Karpas-422 (cell line): ENCODE results near the gene OPCML. TPM values are rescaled to one million over a fixed set of nuclear protein-coding genes. Genes with fewer than 3 reads are reported as not detected.

Experiments used
- DNase-seq: peaks from one replicate; pipeline ENCODE4 v3.0.0-alpha.2; 2015
- H2AFZ ChIP-seq: fragments of 200-600 bp; sonication (generic); 2 replicates; pipeline ENCODE4 v1.6.1; 2014; ENCODE audit warnings: antibody characterized with exemption, low read length, mixed read lengths
- H3K27ac ChIP-seq: fragments of 200-600 bp; sonication (generic); 2 replicates; pipeline ENCODE4 v1.5.1; 2014; ENCODE audit warnings: mild to moderate bottlenecking, low read length, moderate library complexity
- H3K27me3 ChIP-seq: fragments of 200-600 bp; sonication (generic); 2 replicates; pipeline ENCODE4 v1.6.1; 2014; ENCODE audit warnings: low read length, mixed read lengths
- H3K36me3 ChIP-seq: fragments of 200-600 bp; sonication (generic); 2 replicates; pipeline ENCODE4 v1.6.1; 2014; ENCODE audit warnings: low read length, mixed read lengths; ENCODE audit not compliant: insufficient read depth
- H3K4me1 ChIP-seq: fragments of 200-600 bp; sonication (generic); 2 replicates; pipeline ENCODE4 v1.6.1; 2014; ENCODE audit warnings: mild to moderate bottlenecking, low read length, mixed read lengths
- H3K4me2 ChIP-seq: fragments of 200-600 bp; sonication (generic); 2 replicates; pipeline ENCODE4 v1.6.1; 2014; ENCODE audit warnings: low read length, low read depth, mild to moderate bottlenecking; ENCODE audit not compliant: poor library complexity, severe bottlenecking
- H3K4me3 ChIP-seq: fragments of 200-600 bp; sonication (generic); 2 replicates; pipeline ENCODE4 v1.5.1; 2014; ENCODE audit warnings: mild to moderate bottlenecking, antibody characterized with exemption, low read length, mixed read lengths
- H3K79me2 ChIP-seq: fragments of 200-600 bp; sonication (generic); 2 replicates; pipeline ENCODE4 v1.6.1; 2014; ENCODE audit warnings: mild to moderate bottlenecking, low read length, mixed read lengths
- H3K9ac ChIP-seq: fragments of 200-600 bp; sonication (generic); 2 replicates; pipeline ENCODE4 v1.6.0; 2014; ENCODE audit warnings: low read length
- H3K9me2 ChIP-seq: fragments of 200-600 bp; sonication (generic), shearing (Covaris generic); replicated peaks from 2 replicates; pipeline ENCODE4 v1.6.0; 2014; ENCODE audit warnings: mild to moderate bottlenecking, low read length, moderate library complexity; ENCODE audit not compliant: insufficient read depth
- H3K9me3 ChIP-seq: fragments of 300-700, 200-600 bp; sonication (generic); 2 replicates; pipeline ENCODE4 v1.6.1; 2014; ENCODE audit warnings: low read length, mixed read lengths
- H4K20me1 ChIP-seq: fragments of 200-600 bp; sonication (generic); 2 replicates; pipeline ENCODE4 v1.6.1; 2014; ENCODE audit warnings: mild to moderate bottlenecking, antibody characterized with exemption, low read length, low read depth; ENCODE audit not compliant: insufficient read depth
- total RNA-seq: library from RNA; depleted of rRNA; stranded (reverse); fragments of >200 nt; shearing (Covaris generic); gene quantifications from 2 replicates; pipeline ENCODE4 v1.2.3, GENCODE V29; 2014; ENCODE audit warnings: low replicate concordance; rRNA removed

OPCML gene
- total RNA-seq: not detected in 2 replicates

GRCh38 chr11:133531971-133532651 lies at the start of gene OPCML:
OPCML (minus strand) TSS chr11:133532501.
- Histone ChIP-seq H3K9ac (no peak within 1 kb of the TSS), H2AFZ (no peak within 1 kb of the TSS), H3K4me3 (no peak within 1 kb of the TSS), H3K27ac (no peak within 1 kb of the TSS), H3K27me3 (no peaks in the 10 kb centered on the region), H4K20me1 (no peaks in the 10 kb centered on the region), H3K9me3 (no peaks in the 10 kb centered on the region), H3K4me1 (no peaks in the 10 kb centered on the region), H3K79me2 (no peaks in the 10 kb centered on the region), H3K9me2 (no peaks in the 10 kb centered on the region), H3K36me3 (no peaks in the 10 kb centered on the region), H3K4me2 (no peak within 1 kb of the TSS)
- no peak for DNase-seq

GRCh38 chr11:133581091-133581490 lies 48.8 kb upstream of the OPCML start:
- Histone ChIP-seq H3K36me3 (no peaks in the 10 kb centered on the region), H3K4me3 (no peak overlapping the region), H3K9me3 (no peaks in the 10 kb centered on the region), H4K20me1 (no peaks in the 10 kb centered on the region), H3K9ac (no peak overlapping the region), H3K27ac (no peak overlapping the region), H3K27me3 (no peaks in the 10 kb centered on the region), H3K9me2 (no peaks in the 10 kb centered on the region), H2AFZ (no peak overlapping the region), H3K4me2 (no peak overlapping the region), H3K4me1 (no peaks in the 10 kb centered on the region), H3K79me2 (no peaks in the 10 kb centered on the region)
- no peak for DNase-seq

GRCh38 chr11:133579165-133580031 lies 47.1 kb upstream of the OPCML start:
- no peak for DNase-seq
- Histone ChIP-seq H3K27ac (no peak overlapping the region), H3K27me3 (no peaks in the 10 kb centered on the region), H3K36me3 (no peaks in the 10 kb centered on the region), H3K4me3 (no peak overlapping the region), H3K79me2 (no peaks in the 10 kb centered on the region), H3K4me1 (no peaks in the 10 kb centered on the region), H3K9ac (no peak overlapping the region), H4K20me1 (no peaks in the 10 kb centered on the region), H2AFZ (no peak overlapping the region), H3K4me2 (no peak overlapping the region), H3K9me2 (no peaks in the 10 kb centered on the region), H3K9me3 (no peaks in the 10 kb centered on the region)

GRCh38 chr11:133577403-133577802 lies 45.1 kb upstream of the OPCML start:
- H3K27me3 ChIP-seq: no peaks in the 10 kb centered on the region

GRCh38 chr11:133576351-133576750 lies 44.0 kb upstream of the OPCML start:
- Histone ChIP-seq H3K4me1 (no peaks in the 10 kb centered on the region), H3K36me3 (no peaks in the 10 kb centered on the region), H2AFZ (no peak overlapping the region), H4K20me1 (no peaks in the 10 kb centered on the region), H3K9ac (no peak overlapping the region), H3K4me2 (no peak overlapping the region), H3K79me2 (no peaks in the 10 kb centered on the region), H3K27me3 (no peaks in the 10 kb centered on the region), H3K27ac (no peak overlapping the region), H3K9me2 (no peaks in the 10 kb centered on the region), H3K9me3 (no peaks in the 10 kb centered on the region), H3K4me3 (no peak overlapping the region)
- DNase-seq: no peak

More at GRCh38 chr11:133577403-133577802, 45.1 kb upstream of the OPCML start:
- no peak overlapping the region for H3K27ac ChIP-seq
- no peaks in the 10 kb centered on the region for H3K4me1 ChIP-seq
- H3K36me3 ChIP-seq: no peaks in the 10 kb centered on the region
- no peak overlapping the region for H3K9ac ChIP-seq
- H3K9me2 ChIP-seq: no peaks in the 10 kb centered on the region
- no peaks in the 10 kb centered on the region for H4K20me1 ChIP-seq
- no peaks in the 10 kb centered on the region for H3K79me2 ChIP-seq
- no peak overlapping the region for H3K4me3 ChIP-seq
- H3K4me2 ChIP-seq: no peak overlapping the region
- DNase-seq: no peak
- H3K9me3 ChIP-seq: no peaks in the 10 kb centered on the region
- no peak overlapping the region for H2AFZ ChIP-seq

GRCh38 chr11:133573081-133573480 lies 40.8 kb upstream of the OPCML start:
- H3K27ac ChIP-seq: no peak overlapping the region
- no peak for DNase-seq
- no peaks in the 10 kb centered on the region for H3K27me3 ChIP-seq
- H3K9ac ChIP-seq: no peak overlapping the region
- no peak overlapping the region for H2AFZ ChIP-seq
- H3K4me1 ChIP-seq: no peaks in the 10 kb centered on the region
- H3K9me3 ChIP-seq: no peaks in the 10 kb centered on the region
- no peak overlapping the region for H3K4me3 ChIP-seq
- no peaks in the 10 kb centered on the region for H3K9me2 ChIP-seq
- no peaks in the 10 kb centered on the region for H4K20me1 ChIP-seq
- H3K4me2 ChIP-seq: no peak overlapping the region
- H3K79me2 ChIP-seq: no peaks in the 10 kb centered on the region
- H3K36me3 ChIP-seq: no peaks in the 10 kb centered on the region

- Histone ChIP-seq H3K36me3 (no peaks in the 10 kb centered on the region), H3K4me2 (no peak overlapping the region), H3K79me2 (no peaks in the 10 kb centered on the region), H4K20me1 (no peaks in the 10 kb centered on the region), H3K27ac (no peak overlapping the region), H3K4me1 (no peaks in the 10 kb centered on the region), H3K4me3 (no peak overlapping the region), H3K9me2 (no peaks in the 10 kb centered on the region), H3K9me3 (no peaks in the 10 kb centered on the region), H3K9ac (no peak overlapping the region), H2AFZ (no peak overlapping the region), H3K27me3 (no peaks in the 10 kb centered on the region)
- no peak for DNase-seq
These were observed 38.1 kb upstream of the OPCML start for GRCh38 chr11:133570376-133570775.

- H3K9me3 ChIP-seq: no peaks in the 10 kb centered on the region
- H3K27ac ChIP-seq: no peak overlapping the region
- no peak overlapping the region for H3K4me2 ChIP-seq
- no peaks in the 10 kb centered on the region for H3K79me2 ChIP-seq
- H3K4me3 ChIP-seq: no peak overlapping the region
- no peak overlapping the region for H3K9ac ChIP-seq
- H3K27me3 ChIP-seq: no peaks in the 10 kb centered on the region
- no peaks in the 10 kb centered on the region for H4K20me1 ChIP-seq
- no peak for DNase-seq
- no peaks in the 10 kb centered on the region for H3K36me3 ChIP-seq
- H3K9me2 ChIP-seq: no peaks in the 10 kb centered on the region
- no peaks in the 10 kb centered on the region for H3K4me1 ChIP-seq
- no peak overlapping the region for H2AFZ ChIP-seq
These were observed 31.3 kb upstream of the OPCML start for GRCh38 chr11:133563505-133564025.
